ENCODE data around the gene MBD3. TPM values are rescaled to one million over a fixed set of nuclear protein-coding genes. Genes with fewer than 3 reads are reported as not detected.
"Not testable (repeated sequence)": the region's sequence is repeated elsewhere in the genome, so short reads cannot be mapped to it uniquely, and the experiment has no call there.

The MBD3 gene
- total RNA-seq = 103 to 111 TPM (median 105 TPM) in 3 replicates

GRCh38 chr19:1592755-1593500 is at the start of gene MBD3:
TSS of gene MBD3 (minus strand) at chr19:1592865. CDS start at chr19:1592631, 234 bp downstream.
- Mint-ChIP-seq H3K27ac (peak within 1 kb of the TSS; percentile 92), H3K27me3 (ENCODE audit: low read depth) (no peaks in the 10 kb centered on the region)
- DNase-seq (ENCODE audit: low spot score in 2 of 2, unreplicated experiment in 2 of 2) = peak; percentile 85 to 93

GRCh38 chr19:1640893-1641448 is 48.3 kb upstream of the MBD3 start:
- H3K9me3 Mint-ChIP-seq; H3K4me3 Mint-ChIP-seq; H3K27me3 Mint-ChIP-seq (ENCODE audit: low read depth); DNase-seq (ENCODE audit: low spot score in 2 of 2, unreplicated experiment in 2 of 2); H3K4me1 Mint-ChIP-seq; H3K27ac Mint-ChIP-seq: not testable (repeated sequence)
- H3K36me3 Mint-ChIP-seq = peaks cover 31% of the 10 kb centered on the region

More at GRCh38 chr19:1592755-1593500, at the start of gene MBD3:
- H3K4me3 Mint-ChIP-seq = peak within 1 kb of the TSS; percentile 87
- H3K36me3 Mint-ChIP-seq = peaks cover 12% of the 10 kb centered on the region
- no peaks in the 10 kb centered on the region for H3K9me3 Mint-ChIP-seq
- H3K4me1 Mint-ChIP-seq = peaks cover 21% of the 10 kb centered on the region
- no peak for TF ChIP-seq CTCF (IDR thresholded peaks at IDR 0.05; ENCODE audit: unreplicated experiment)

- Mint-ChIP-seq H3K4me1 (no peaks in the 10 kb centered on the region), H3K36me3 (peaks cover 33% of the 10 kb centered on the region), H3K9me3 (peaks cover 4% of the 10 kb centered on the region), H3K4me3 (no peak overlapping the region), H3K27ac (no peak overlapping the region), H3K27me3 (ENCODE audit: low read depth) (no peaks in the 10 kb centered on the region)
- no peak for DNase-seq (ENCODE audit: low spot score in 2 of 2, unreplicated experiment in 2 of 2)
- TF ChIP-seq CTCF (IDR thresholded peaks at IDR 0.05; ENCODE audit: unreplicated experiment) = no peak
Measured at GRCh38 chr19:1636325-1637236, 43.9 kb upstream of the MBD3 start.

- Mint-ChIP-seq H3K27me3 (ENCODE audit: low read depth) (no peaks in the 10 kb centered on the region), H3K9me3 (peaks cover 4% of the 10 kb centered on the region), H3K27ac (no peak overlapping the region), H3K4me1 (no peaks in the 10 kb centered on the region), H3K4me3 (no peak overlapping the region), H3K36me3 (peaks cover 31% of the 10 kb centered on the region)
- DNase-seq (ENCODE audit: low spot score in 2 of 2, unreplicated experiment in 2 of 2) = no peak
- TF ChIP-seq CTCF (IDR thresholded peaks at IDR 0.05; ENCODE audit: unreplicated experiment) = no peak
Measured at GRCh38 chr19:1634938-1635243, 42.2 kb upstream of the MBD3 start.

- Mint-ChIP-seq H3K27me3 (ENCODE audit: low read depth) (no peaks in the 10 kb centered on the region), H3K4me3 (no peak overlapping the region), H3K27ac (no peak overlapping the region), H3K36me3 (peaks cover 26% of the 10 kb centered on the region), H3K9me3 (peaks cover 4% of the 10 kb centered on the region), H3K4me1 (no peaks in the 10 kb centered on the region)
- no peak for TF ChIP-seq CTCF (IDR thresholded peaks at IDR 0.05; ENCODE audit: unreplicated experiment)
- DNase-seq (ENCODE audit: low spot score in 2 of 2, unreplicated experiment in 2 of 2) = no peak
Measured at GRCh38 chr19:1634242-1634937, 41.7 kb upstream of the MBD3 start.

Data from mesothelial cell of epicardium (in vitro differentiated cells).